Activated CD8-positive, alpha-beta T cell treated with anti-CD3 and anti-CD28 coated beads, Interleukin-2, amount 10 ng/mL, durations not matched to agents 7 days and 5 days (primary cell): ENCODE results near the gene GKN1. TPM values are rescaled to one million over a fixed set of nuclear protein-coding genes. Genes with fewer than 3 reads are reported as not detected.

Experiments
- ATAC-seq: fragments of 150-1000 bp; cut with Tn5 transposase; one replicate; pipeline ENCODE4 v1.10.0; 2021; ENCODE audit warnings: moderate library complexity
- CTCF ChIA-PET: fragments of 350-600 bp; sonication (Branson Sonifier 250); formaldehyde crosslinking; loops from one replicate; lab custom pipeline; 2021; ENCODE audit warnings: antibody characterized with exemption; lab: Charles Lee
- POLR2A ChIA-PET: fragments of 350-600 bp; sonication (Branson Sonifier 250); formaldehyde crosslinking; loops from one replicate; lab custom pipeline; 2021; ENCODE audit warnings: antibody characterized with exemption; lab: Charles Lee
- DNase-seq: peaks from one replicate; pipeline ENCODE4 v3.0.0-alpha.2; 2020
- H3K27ac Mint-ChIP-seq: one replicate; pipeline ENCODE4 v1.8.0; 2021; ENCODE audit warnings: mild to moderate bottlenecking, mixed read lengths
- H3K27me3 Mint-ChIP-seq: one replicate; pipeline ENCODE4 v1.8.0; 2021; ENCODE audit warnings: low read depth, mixed read lengths
- H3K36me3 Mint-ChIP-seq: one replicate; pipeline ENCODE4 v1.8.0; 2021; ENCODE audit warnings: low read depth, mixed read lengths
- H3K4me1 Mint-ChIP-seq: one replicate; pipeline ENCODE4 v1.8.0; 2021; ENCODE audit warnings: low read depth, mixed read lengths
- H3K4me3 Mint-ChIP-seq: one replicate; pipeline ENCODE4 v1.8.0; 2021; ENCODE audit warnings: mild to moderate bottlenecking, mixed read lengths
- H3K9me3 Mint-ChIP-seq: one replicate; pipeline ENCODE4 v1.8.0; 2022; ENCODE audit warnings: mixed read lengths; ENCODE audit not compliant: insufficient read depth
- total RNA-seq, 2 experiments: library from RNA; stranded (reverse); gene quantifications; one replicate each; pipeline ENCODE4 v1.2.3, GENCODE V29; 2021

The GKN1 gene
- total RNA-seq, 2 experiments from 2014 or later: not detected

DNA sequence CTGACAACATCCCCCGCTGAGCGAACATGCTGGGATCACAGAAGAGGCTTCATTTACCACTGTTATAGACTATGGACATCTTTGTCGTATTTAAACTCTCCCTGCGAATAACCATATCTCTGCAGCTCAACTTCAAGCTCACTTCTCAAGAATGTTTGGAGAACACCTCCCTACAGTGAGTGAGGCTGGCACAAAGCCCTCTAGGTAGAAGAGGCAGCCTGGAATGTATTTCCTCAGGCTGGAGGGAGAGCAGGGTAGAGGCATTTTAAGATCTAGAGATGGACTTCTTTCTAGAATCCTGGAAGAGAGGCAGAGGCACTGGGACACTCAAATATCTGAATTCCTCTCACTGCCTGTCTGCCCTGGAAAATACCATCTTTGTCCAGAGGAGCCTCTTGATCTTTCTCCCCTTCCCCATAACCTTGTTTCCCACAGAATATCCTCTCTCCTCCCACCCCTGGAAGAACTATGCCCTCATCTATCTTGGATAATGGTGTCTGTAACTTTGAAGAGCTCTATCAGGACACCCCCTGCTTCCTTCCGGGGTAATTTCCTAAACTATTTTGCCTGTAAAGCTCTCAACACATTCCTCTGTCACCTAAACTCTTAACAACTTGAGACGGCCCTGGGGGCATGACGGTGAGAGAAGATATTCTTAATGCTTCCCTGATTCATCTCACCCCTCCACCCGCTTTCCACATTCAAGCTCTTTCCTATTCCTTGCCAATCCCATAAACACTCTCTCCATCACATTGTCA is 36.2 kb downstream of the GKN1 start:
- H3K9me3 Mint-ChIP-seq: no peaks in the 10 kb centered on the region
- DNase-seq: no peak
- H3K27ac Mint-ChIP-seq: no peak overlapping the region
- ChIA-PET POLR2A (no interaction called here), CTCF (no interaction called here)
- peaks cover 12% of the 10 kb centered on the region for H3K4me1 Mint-ChIP-seq
- ATAC-seq: no peak
- H3K27me3 Mint-ChIP-seq: peaks cover 61% of the 10 kb centered on the region
- no peaks in the 10 kb centered on the region for H3K36me3 Mint-ChIP-seq
- H3K4me3 Mint-ChIP-seq: no peak overlapping the region

DNA sequence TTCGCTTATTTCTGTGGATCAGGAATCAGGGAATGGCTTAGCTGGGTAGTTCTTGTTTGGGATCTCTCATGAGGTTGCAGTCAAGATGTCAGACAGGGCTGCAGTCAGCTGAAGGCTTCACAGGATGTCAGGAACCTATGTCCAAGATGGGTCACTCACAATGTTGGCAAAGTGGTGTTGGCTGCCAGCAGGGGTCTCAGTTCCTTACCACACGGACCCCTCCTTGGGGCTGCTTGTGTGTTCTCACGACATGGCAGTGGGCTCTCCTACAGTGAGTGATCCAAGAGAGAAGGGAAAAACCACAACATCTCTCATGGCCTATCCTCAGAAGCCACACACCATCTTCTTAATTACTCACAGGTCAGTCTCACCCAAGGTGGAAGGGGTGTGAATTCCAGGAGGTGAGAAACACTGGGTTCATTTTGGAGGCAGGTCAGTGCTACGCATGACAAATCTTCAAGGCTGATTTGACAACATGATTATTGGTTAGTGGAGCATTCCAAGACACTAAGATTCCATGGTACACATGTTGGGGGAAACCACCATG is 37.2 kb downstream of the GKN1 start:
- H3K27ac Mint-ChIP-seq: no peak overlapping the region
- DNase-seq (no peak), ATAC-seq (no peak)
- H3K4me3 Mint-ChIP-seq: no peak overlapping the region
- H3K4me1 Mint-ChIP-seq: peaks cover 12% of the 10 kb centered on the region
- POLR2A ChIA-PET: no interaction called here
- peaks cover 57% of the 10 kb centered on the region for H3K27me3 Mint-ChIP-seq
- no peaks in the 10 kb centered on the region for H3K9me3 Mint-ChIP-seq
- CTCF ChIA-PET: interaction anchor here (1.1 to 1.7 kb wide), 2 partner anchors 18 to 36 kb away, joined by 4 read pairs; no protein-coding TSS in a partner anchor
- no peaks in the 10 kb centered on the region for H3K36me3 Mint-ChIP-seq

DNA sequence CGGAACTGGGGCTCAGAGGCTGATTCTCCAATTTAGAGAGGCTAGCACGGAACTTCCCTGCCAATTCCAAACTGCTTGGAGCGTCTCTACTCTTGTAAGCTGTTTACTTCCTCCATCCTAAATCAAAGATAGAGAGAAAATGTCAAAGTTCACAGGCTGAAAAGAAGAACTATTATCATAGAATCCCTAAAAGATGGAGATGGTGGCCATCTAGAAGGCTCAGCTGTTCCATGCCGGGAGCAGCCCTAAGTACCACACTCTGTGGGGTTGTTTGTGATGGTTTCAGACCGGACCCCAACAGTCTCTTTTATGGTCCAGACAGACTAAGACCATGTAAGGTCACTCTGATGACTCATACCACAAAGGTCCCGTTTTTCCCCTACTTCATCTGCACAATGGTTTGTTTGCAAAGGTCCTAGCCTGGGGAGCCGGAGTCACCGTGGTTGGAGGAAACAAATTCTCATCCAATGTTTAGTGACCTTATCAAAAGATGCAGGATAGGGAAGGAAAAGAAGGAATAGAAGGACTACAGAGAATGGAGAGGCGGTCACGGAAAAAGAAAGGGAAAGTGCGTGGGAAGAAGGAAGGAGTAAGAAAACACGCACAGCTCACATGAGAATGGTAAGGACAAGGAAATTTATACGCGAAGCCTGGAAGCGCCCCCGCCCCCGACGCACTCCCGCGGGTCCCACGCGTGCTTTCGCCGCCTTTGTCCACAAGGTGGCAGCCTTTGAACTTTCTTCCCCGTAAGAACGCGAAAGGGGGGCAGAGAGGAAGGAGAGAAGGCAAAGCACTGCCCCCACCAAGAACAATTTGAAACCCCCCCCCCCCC is 38.1 kb downstream of the GKN1 start:
- H3K27ac Mint-ChIP-seq: no peak overlapping the region
- peaks cover 64% of the 10 kb centered on the region for H3K27me3 Mint-ChIP-seq
- H3K4me1 Mint-ChIP-seq: peaks cover 12% of the 10 kb centered on the region
- H3K36me3 Mint-ChIP-seq: no peaks in the 10 kb centered on the region
- peak; percentile 48 for ATAC-seq
- no peaks in the 10 kb centered on the region for H3K9me3 Mint-ChIP-seq
- peak overlapping the region; percentile 58 for H3K4me3 Mint-ChIP-seq
- DNase-seq: peak; percentile 60
- ChIA-PET CTCF (interaction anchor here (0.6 to 1.7 kb wide), 8 partner anchors 10 to 293 kb away, joined by 3 to 4 read pairs (median 4); no protein-coding TSS in a partner anchor), POLR2A (no interaction called here)

DNA sequence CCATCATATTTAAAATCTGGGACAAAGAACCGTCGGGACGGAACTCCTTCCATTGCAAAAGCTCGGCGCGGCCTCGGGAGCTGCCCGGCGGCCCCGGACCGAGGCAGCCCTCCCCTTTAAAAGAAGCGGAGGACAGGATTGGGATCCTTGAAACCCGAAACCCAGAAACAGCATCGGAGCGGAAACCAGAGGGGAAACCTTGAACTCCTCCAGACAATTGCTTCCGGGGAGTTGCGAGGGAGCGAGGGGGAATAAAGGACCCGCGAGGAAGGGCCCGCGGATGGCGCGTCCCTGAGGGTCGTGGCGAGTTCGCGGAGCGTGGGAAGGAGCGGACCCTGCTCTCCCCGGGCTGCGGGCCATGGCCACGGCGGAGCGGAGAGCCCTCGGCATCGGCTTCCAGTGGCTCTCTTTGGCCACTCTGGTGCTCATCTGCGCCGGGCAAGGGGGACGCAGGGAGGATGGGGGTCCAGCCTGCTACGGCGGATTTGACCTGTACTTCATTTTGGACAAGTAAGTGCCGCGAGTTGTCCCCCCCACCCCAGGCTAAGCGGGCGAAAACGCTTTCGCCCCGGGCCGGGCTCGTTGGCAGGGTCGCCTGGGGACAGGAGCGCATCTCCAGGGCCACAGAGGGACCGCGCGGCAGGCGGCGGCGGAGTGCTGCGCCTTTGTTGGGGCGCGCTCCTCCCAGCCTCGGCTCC is 38.9 kb downstream of the GKN1 start, which contains the start of gene ANTXR1:
Gene ANTXR1, plus strand, starts transcription at position 38 of the 698 bp plus-strand sequence. Its CDS starts 321 bp downstream, at position 359.
- CTCF ChIA-PET: interaction anchor here (0.6 to 1.7 kb wide), 7 partner anchors 11 to 293 kb away, joined by 3 to 4 read pairs (median 3); no protein-coding TSS in a partner anchor
- DNase-seq (no peak), ATAC-seq (peak; percentile 81)
- Mint-ChIP-seq H3K36me3 (no peaks in the 10 kb centered on the region), H3K27ac (no peak within 1 kb of the TSS), H3K4me3 (peak within 1 kb of the TSS; percentile 58), H3K4me1 (peaks cover 12% of the 10 kb centered on the region), H3K27me3 (peaks cover 67% of the 10 kb centered on the region), H3K9me3 (no peaks in the 10 kb centered on the region)
- POLR2A ChIA-PET: no interaction called here

DNA sequence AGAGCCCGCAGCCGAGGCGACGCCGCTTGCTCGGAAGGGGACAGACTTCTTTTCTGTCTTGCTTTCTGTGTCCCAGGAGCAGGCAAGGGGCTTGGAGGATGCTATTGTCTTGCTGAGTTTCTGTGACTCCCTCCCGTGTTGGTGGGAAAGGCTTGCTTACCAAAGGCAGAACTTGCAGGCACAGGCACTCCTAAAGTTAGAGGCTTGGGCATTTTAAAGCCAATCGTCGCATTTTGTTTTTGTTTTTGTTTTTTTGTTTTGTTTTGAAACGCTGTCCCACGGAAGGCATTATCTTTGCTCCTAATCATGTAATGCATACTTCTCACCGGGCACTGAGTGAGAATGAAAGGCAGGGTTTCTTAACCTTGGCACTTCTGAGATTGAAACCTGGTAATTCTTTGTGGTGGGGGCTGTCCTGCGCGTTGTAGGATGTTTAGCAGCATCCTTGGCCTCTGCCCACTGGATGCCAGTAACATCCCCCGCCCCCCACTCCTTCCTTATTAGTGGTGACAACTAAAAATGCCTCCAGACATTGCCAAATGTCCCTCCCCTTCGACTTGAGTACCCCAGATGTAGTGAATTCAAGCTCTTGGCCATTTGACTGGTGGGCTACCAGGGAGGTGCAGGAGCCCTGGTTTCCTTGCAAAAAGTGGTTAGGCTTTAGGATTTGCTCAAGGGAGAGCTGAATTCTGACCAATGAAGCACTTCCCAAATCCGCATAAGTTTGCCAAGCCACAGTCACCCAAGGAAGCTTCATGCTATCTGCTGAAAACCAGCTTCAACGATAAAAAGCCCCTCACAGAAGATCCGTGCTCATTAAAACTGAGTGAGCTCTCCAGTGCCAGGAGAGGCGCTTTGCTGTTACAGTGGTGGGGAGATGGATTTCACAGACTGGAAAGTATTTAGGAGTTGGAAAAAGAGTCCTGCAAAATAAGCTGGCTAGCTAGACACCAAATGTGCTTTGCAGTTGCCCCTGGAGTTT is 39.7 kb downstream of the GKN1 start:
- CTCF ChIA-PET: interaction anchor here (0.7 to 1.6 kb wide), 6 partner anchors 10 to 295 kb away, joined by 3 to 6 read pairs (median 4); no protein-coding TSS in a partner anchor
- H3K27ac Mint-ChIP-seq: no peak overlapping the region
- H3K36me3 Mint-ChIP-seq: no peaks in the 10 kb centered on the region
- ATAC-seq (no peak), DNase-seq (no peak)
- peak overlapping the region; percentile 58 for H3K4me3 Mint-ChIP-seq
- POLR2A ChIA-PET: no interaction called here
- peaks cover 68% of the 10 kb centered on the region for H3K27me3 Mint-ChIP-seq
- H3K9me3 Mint-ChIP-seq: no peaks in the 10 kb centered on the region
- peaks cover 12% of the 10 kb centered on the region for H3K4me1 Mint-ChIP-seq

DNA sequence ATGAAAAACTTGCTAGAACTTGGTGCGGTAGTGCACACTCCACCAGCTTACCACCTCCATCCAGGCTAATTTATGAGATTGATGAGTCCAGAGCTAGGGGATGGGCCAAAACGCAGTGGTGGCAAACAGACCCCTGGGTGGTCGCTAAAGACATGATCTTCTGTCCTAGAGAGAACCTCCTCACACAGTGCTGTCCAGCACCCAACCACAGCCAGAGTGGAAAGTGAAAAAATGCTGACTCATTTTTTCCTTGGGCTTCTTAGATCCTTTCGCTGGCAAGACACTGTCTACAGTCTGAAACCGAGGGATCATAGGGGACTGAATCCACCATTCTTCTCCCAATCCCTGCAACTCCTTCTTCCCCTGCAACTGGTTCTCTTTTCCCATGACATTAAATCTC is 42.6 kb downstream of the GKN1 start:
- no peaks in the 10 kb centered on the region for H3K36me3 Mint-ChIP-seq
- ChIA-PET CTCF (interaction anchor here (1.3 kb wide), 1 partner anchor 74 kb away, joined by 4 read pairs; no protein-coding TSS in a partner anchor), POLR2A (no interaction called here)
- no peaks in the 10 kb centered on the region for H3K9me3 Mint-ChIP-seq
- no peak overlapping the region for H3K27ac Mint-ChIP-seq
- DNase-seq: no peak
- H3K4me3 Mint-ChIP-seq: no peak overlapping the region
- H3K4me1 Mint-ChIP-seq: peaks cover 12% of the 10 kb centered on the region
- ATAC-seq: no peak
- H3K27me3 Mint-ChIP-seq: peaks cover 59% of the 10 kb centered on the region

DNA sequence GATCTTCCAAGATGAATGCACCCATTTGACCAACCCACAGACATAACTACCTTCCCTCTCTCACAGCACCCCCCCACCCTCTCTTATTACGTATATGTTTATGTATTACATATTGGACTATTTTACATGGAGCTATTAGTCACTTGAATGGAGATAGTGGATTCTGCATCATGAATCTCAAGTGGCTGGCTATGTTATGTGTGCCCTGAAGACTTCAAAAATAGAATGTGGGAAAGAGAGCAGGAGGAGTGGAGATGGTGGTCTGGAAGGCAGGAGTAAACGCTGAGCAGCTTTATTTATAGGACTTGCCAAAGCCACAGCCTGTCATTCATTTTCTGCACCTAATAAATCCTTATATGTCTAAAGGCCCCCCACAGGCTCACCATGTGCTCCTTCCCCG is 43.4 kb downstream of the GKN1 start:
- ATAC-seq: no peak

DNA sequence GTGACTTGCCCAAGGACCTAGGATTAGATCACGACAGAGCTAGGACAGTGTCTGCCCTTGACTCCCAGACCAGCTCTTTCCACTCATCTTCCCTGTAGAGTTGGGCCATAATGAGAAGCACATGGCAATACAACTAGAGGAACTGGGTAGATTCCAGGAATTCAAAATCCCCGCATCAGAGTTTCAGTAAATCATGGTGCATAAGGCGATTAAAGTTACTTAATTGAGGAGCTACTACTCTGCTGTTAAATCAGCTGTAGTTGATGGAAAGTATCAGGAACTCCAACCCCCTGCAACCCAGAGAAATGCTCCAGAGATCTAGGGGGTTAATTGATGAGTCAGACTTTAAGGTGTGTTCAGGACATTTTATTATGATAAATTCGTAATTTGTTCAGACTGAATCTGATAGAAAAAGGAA is 44.3 kb downstream of the GKN1 start:
- CTCF ChIA-PET: no interaction called here
- Mint-ChIP-seq H3K4me3 (no peak overlapping the region), H3K27me3 (peaks cover 47% of the 10 kb centered on the region), H3K36me3 (no peaks in the 10 kb centered on the region), H3K4me1 (peaks cover 5% of the 10 kb centered on the region), H3K27ac (no peak overlapping the region), H3K9me3 (no peaks in the 10 kb centered on the region)
- POLR2A ChIA-PET: no interaction called here
- ATAC-seq: no peak
- no peak for DNase-seq

More for the DNA sequence above, 43.4 kb downstream of the GKN1 start:
- H3K4me1 Mint-ChIP-seq: peaks cover 7% of the 10 kb centered on the region
- no peaks in the 10 kb centered on the region for H3K9me3 Mint-ChIP-seq
- CTCF ChIA-PET: interaction anchor here (1.3 kb wide), 1 partner anchor 74 kb away, joined by 4 read pairs; no protein-coding TSS in a partner anchor
- no peak overlapping the region for H3K4me3 Mint-ChIP-seq
- no peak overlapping the region for H3K27ac Mint-ChIP-seq
- POLR2A ChIA-PET: no interaction called here
- no peaks in the 10 kb centered on the region for H3K36me3 Mint-ChIP-seq
- H3K27me3 Mint-ChIP-seq: peaks cover 52% of the 10 kb centered on the region
- no peak for DNase-seq

DNA sequence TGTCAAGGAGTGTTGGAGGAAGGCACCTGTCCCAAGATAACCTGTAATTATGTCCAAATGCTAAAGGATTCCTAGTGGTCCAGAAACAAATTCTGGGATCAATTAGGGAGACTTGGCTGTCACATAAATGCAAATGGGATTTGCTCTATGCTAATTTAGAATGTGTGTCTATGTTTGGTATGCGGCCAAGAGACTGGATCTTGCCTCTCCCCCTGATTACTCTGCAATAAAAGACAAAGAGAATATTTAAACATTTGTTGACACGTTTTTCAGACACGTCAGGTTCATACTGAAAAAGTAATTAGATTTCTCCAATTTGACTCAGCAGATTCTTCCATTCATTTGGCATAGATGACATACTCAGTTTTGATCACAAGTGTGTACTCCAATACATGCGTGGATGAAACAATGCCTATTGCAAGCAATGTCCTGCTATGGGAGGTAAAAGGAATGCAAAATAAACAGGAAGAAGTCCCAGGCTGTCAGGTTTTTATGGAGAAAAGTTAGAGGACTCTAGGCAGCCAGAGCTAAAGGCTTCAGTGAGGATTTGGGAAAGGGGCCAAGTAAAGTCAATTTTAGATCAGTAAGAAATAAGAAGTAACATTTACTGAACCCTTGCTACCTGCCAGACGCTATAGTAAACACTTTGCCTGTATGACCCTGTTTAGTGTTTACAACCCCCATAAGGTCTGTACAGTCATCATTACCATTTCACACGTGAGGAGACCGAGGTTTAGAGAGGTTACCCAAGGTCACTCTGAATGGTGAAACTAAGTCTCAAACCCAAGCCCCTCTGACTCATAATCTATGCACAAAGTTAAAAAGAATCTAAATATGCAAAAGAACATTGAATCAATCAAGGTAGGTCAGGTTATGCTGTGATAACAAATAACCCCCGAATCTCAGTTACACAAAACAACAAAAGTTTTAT is 46.3 kb downstream of the GKN1 start:
- ChIA-PET CTCF (interaction anchor here (4.2 kb wide), 1 partner anchor 286 kb away, joined by 20 read pairs; no protein-coding TSS in a partner anchor), POLR2A (no interaction called here)
- Mint-ChIP-seq H3K9me3 (no peaks in the 10 kb centered on the region), H3K27ac (no peak overlapping the region), H3K27me3 (peaks cover 35% of the 10 kb centered on the region), H3K36me3 (no peaks in the 10 kb centered on the region), H3K4me3 (no peak overlapping the region), H3K4me1 (no peaks in the 10 kb centered on the region)
- ATAC-seq (no peak), DNase-seq (no peak)
